GM12875 (cell line): ENCODE data around the gene NRG2.

Source experiments
- H3K4me3 ChIP-seq: one replicate; pipeline ENCODE4 v1.5.1; 2011; ENCODE audit warnings: low read depth, low read length, control low read depth
- CTCF ChIP-seq: IDR thresholded peaks from 2 replicates; pipeline ENCODE4 v1.5.1; 2011; ENCODE audit warnings: low read depth, mild to moderate bottlenecking, control low read depth, inconsistent platforms, low read length, moderate library complexity, borderline replicate concordance; ENCODE audit not compliant: insufficient read depth

Gene NRG2

GRCh38 chr5:139839232-139839815 lies 203.8 kb downstream of the NRG2 start:
- no peak for TF ChIP-seq CTCF
- no peak overlapping the region for H3K4me3 ChIP-seq

GRCh38 chr5:139838381-139839197 lies 204.5 kb downstream of the NRG2 start:
- no peak for TF ChIP-seq CTCF
- no peak overlapping the region for H3K4me3 ChIP-seq

- no peak for TF ChIP-seq CTCF
- no peak overlapping the region for H3K4me3 ChIP-seq
Observed at GRCh38 chr5:139837711-139838380, 205.3 kb downstream of the NRG2 start.

- TF ChIP-seq CTCF: no peak
- no peak overlapping the region for H3K4me3 ChIP-seq
Observed at GRCh38 chr5:139836469-139837208, 206.5 kb downstream of the NRG2 start.

- no peak overlapping the region for H3K4me3 ChIP-seq
- no peak for TF ChIP-seq CTCF
Observed at GRCh38 chr5:139835656-139836055, 207.4 kb downstream of the NRG2 start.

- H3K4me3 ChIP-seq: no peak overlapping the region
Observed at GRCh38 chr5:139833525-139833924, 209.6 kb downstream of the NRG2 start.

More at GRCh38 chr5:139833525-139833924, 209.6 kb downstream of the NRG2 start:
- TF ChIP-seq CTCF: no peak
